Ectodermal cell (in vitro differentiated cells): ENCODE data around the gene PCDHGC5. TPM values are rescaled to one million over a fixed set of nuclear protein-coding genes. Genes with fewer than 3 reads are reported as not detected.
A peak's percentile ranks its signal among the peaks of the same experiment; 100 is the strongest.

Experiments
- H3K27ac ChIP-seq: 2 replicates; pipeline ENCODE4 v1.7.0; 2013; ENCODE audit warnings: mild to moderate bottlenecking, low read depth, low read length; ENCODE audit not compliant: insufficient read depth, poor library complexity, severe bottlenecking
- H3K27me3 ChIP-seq: 2 replicates; pipeline ENCODE4 v1.7.0; 2013; ENCODE audit warnings: mild to moderate bottlenecking, low read length; ENCODE audit not compliant: insufficient read depth, control insufficient read depth, poor library complexity, severe bottlenecking
- H3K36me3 ChIP-seq: one replicate; pipeline ENCODE4 v1.7.0; 2013; ENCODE audit warnings: low read length; ENCODE audit not compliant: control insufficient read depth, insufficient read depth
- H3K4me1 ChIP-seq: one replicate; pipeline ENCODE4 v1.7.0; 2013; ENCODE audit warnings: low read length; ENCODE audit not compliant: control insufficient read depth, insufficient read depth
- H3K4me3 ChIP-seq: 2 replicates; pipeline ENCODE4 v1.7.0; 2013; ENCODE audit warnings: low read depth, low read length, control low read depth; ENCODE audit not compliant: insufficient read depth
- H3K9me3 ChIP-seq: 2 replicates; pipeline ENCODE4 v1.7.0; 2013; ENCODE audit warnings: mild to moderate bottlenecking, low read length, moderate library complexity; ENCODE audit not compliant: control insufficient read depth
- WGBS, 2 experiments: methylation state at CpG; one replicate each; pipeline ENCODE4 v1.1.7; 2013; ENCODE audit warnings: missing lambda C conversion rate in 2 of 2; 5-methylcytosine and 5-hydroxymethylcytosine counted together
- polyA plus RNA-seq, 4 experiments: library from polyadenylated mRNA; stranded (reverse); fragments of 50-300 nt; gene quantifications; one replicate each; pipeline ENCODE4 v1.2.3, GENCODE V29; 2013

The PCDHGC5 gene
- polyA plus RNA-seq (2013, experiment 1 of 4), result 2.1 TPM
- 2.1 TPM for polyA plus RNA-seq (2013, experiment 2 of 4)
- 1.5 TPM for polyA plus RNA-seq (2013, experiment 3 of 4)
- 2.0 TPM for polyA plus RNA-seq (2013, experiment 4 of 4)

DNA sequence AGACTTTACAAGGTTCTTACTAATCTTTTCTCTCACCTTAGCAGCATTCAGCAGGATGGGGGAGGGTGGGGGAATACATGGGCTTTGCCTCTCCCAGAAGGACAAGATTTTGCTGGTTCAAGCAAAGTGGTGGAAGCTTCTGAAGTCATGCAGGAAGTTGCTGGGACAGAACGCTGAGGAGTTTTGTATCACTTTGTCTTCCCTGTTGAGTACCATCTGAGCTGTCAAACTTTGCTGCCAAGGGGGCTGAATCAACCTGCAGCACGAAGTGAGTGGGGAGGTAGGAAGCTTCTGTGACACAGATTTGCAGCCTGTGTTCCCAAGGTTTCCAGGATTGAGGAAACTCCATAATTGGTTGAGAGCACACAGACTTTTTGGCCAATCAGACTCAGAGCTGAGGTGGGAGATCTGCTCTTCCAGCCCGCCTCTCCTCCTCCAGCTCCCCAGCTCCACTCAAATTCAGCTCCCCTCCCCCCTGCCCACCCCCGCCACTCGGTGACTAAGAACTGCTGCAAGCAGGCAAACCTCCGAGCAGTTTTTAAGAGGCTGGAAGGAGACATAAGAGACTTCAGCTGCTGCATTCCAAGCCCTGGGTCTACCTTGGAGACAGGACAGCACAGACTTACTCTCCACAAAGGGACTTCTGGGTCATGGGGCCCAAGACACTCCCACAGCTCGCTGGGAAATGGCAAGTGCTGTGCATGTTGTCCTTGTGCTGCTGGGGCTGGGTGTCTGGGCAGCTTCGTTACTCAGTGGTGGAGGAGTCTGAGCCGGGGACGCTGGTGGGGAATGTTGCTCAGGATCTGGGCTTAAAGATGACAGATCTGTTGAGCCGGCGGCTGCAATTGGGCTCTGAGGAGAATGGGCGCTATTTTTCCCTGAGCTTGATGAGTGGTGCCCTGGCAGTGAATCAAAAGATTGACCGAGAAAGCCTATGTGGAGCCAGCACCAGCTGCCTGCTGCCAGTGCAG is at the start of gene PCDHGC5:
TSS of gene PCDHGC5 (plus strand) at position 491 of the 971 bp plus-strand sequence. CDS start at position 651, 160 bp downstream.
- no peaks in the 10 kb centered on the region for H3K27me3 ChIP-seq
- peaks cover 32% of the 10 kb centered on the region for H3K4me1 ChIP-seq
- 77 to 78% methylated on average over 12 to 14 of the region's 14 CpGs for WGBS, 2 experiments
- H3K4me3 ChIP-seq, result no peak within 1 kb of the TSS
- H3K36me3 ChIP-seq, result peaks cover 43% of the 10 kb centered on the region
- no peak within 1 kb of the TSS for H3K27ac ChIP-seq
- no peaks in the 10 kb centered on the region for H3K9me3 ChIP-seq

GRCh38 chr5:141439411-141440141 is 49.3 kb upstream of the PCDHGC5 start:
- Histone ChIP-seq H3K4me3 (no peak overlapping the region), H3K27ac (no peak overlapping the region), H3K4me1 (no peaks in the 10 kb centered on the region), H3K36me3 (peaks cover 4% of the 10 kb centered on the region), H3K9me3 (peaks cover 2% of the 10 kb centered on the region), H3K27me3 (no peaks in the 10 kb centered on the region)
- WGBS, 2 experiments, result 87 to 90% methylated on average over 10 of the region's 10 CpGs

DNA sequence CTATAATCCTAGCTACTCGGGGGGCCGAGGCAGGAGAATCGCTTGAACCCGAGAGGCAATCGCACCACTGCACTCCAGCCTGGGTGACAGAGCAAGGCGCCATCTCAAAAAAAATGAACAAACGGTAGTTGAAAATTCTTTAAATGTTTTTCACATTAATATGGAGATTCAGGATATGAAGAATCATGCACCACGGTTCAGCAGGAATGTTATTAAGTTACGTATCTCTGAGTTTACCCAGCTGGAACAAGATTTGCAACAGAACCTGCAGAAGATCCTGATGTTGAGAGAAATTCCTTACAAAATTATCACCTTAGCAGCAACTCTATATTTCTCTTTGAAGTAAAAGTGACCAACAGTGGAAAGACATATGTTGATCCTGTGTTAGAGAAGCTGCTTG is 48.5 kb upstream of the PCDHGC5 start:
- no peak overlapping the region for H3K4me3 ChIP-seq
- H3K27me3 ChIP-seq, result no peaks in the 10 kb centered on the region
- H3K4me1 ChIP-seq, result no peaks in the 10 kb centered on the region
- no peak overlapping the region for H3K27ac ChIP-seq
- peaks cover under 1% of the 10 kb centered on the region for H3K9me3 ChIP-seq
- H3K36me3 ChIP-seq, result peaks cover 4% of the 10 kb centered on the region
- WGBS, 2 experiments, result 93% methylated on average over 9 of the region's 9 CpGs

GRCh38 chr5:141441571-141442170 is 47.2 kb upstream of the PCDHGC5 start:
- no peak overlapping the region for H3K27ac ChIP-seq
- WGBS, 2 experiments, result 96 to 97% methylated on average over 50 of the region's 50 CpGs
- H3K9me3 ChIP-seq, result no peaks in the 10 kb centered on the region
- no peak overlapping the region for H3K4me3 ChIP-seq
- H3K36me3 ChIP-seq, result peaks cover 4% of the 10 kb centered on the region
- H3K27me3 ChIP-seq, result no peaks in the 10 kb centered on the region
- no peaks in the 10 kb centered on the region for H3K4me1 ChIP-seq

DNA sequence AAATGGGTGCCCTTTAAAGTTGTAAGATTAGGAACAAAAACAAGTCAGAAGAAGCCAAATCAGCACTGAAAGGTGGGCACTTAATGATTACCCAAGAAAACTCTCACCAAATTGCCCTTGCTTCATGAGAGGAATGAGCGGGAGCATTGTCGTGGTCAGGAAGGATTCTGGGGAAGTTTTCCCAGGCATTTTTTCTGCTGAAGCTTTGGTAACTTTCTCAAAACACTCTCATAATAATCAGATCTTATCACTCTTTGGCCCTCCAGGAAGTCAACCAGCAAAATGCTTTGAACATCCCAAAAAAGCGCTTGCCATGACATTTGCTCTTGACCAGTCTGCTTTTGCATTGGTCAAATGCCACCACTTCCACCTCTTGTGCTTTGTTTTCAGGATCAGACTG is 23.5 kb upstream of the PCDHGC5 start:
- H3K36me3 ChIP-seq, result no peaks in the 10 kb centered on the region
- no peak overlapping the region for H3K27ac ChIP-seq
- no peak overlapping the region for H3K4me3 ChIP-seq
- 95 to 96% methylated on average over 3 of the region's 3 CpGs for WGBS, 2 experiments
- H3K9me3 ChIP-seq, result no peaks in the 10 kb centered on the region
- no peaks in the 10 kb centered on the region for H3K4me1 ChIP-seq
- H3K27me3 ChIP-seq, result no peaks in the 10 kb centered on the region

- peaks cover 3% of the 10 kb centered on the region for H3K4me1 ChIP-seq
- H3K27ac ChIP-seq, result no peak within 1 kb of the TSS
- peak within 1 kb of the TSS; percentile 55 for H3K4me3 ChIP-seq
- no peaks in the 10 kb centered on the region for H3K9me3 ChIP-seq
- H3K27me3 ChIP-seq, result no peaks in the 10 kb centered on the region
- H3K36me3 ChIP-seq, result no peaks in the 10 kb centered on the region
- 9% methylated on average over 28 of the region's 28 CpGs for WGBS, 2 experiments
Measured at GRCh38 chr5:141475625-141476131, 13.2 kb upstream of the PCDHGC5 start, which contains the start of gene PCDHGC3. Gene PCDHGC3, plus strand, starts transcription at chr5:141475966. Its CDS starts 151 bp downstream, at chr5:141476117.

GRCh38 chr5:141476132-141476911 is 12.6 kb upstream of the PCDHGC5 start:
- Histone ChIP-seq H3K36me3 (no peaks in the 10 kb centered on the region), H3K9me3 (no peaks in the 10 kb centered on the region), H3K4me1 (peaks cover 3% of the 10 kb centered on the region), H3K4me3 (peak overlapping the region; percentile 55), H3K27me3 (no peaks in the 10 kb centered on the region), H3K27ac (no peak overlapping the region)
- WGBS, 2 experiments, result 25 to 27% methylated on average over 58 of the region's 58 CpGs

DNA sequence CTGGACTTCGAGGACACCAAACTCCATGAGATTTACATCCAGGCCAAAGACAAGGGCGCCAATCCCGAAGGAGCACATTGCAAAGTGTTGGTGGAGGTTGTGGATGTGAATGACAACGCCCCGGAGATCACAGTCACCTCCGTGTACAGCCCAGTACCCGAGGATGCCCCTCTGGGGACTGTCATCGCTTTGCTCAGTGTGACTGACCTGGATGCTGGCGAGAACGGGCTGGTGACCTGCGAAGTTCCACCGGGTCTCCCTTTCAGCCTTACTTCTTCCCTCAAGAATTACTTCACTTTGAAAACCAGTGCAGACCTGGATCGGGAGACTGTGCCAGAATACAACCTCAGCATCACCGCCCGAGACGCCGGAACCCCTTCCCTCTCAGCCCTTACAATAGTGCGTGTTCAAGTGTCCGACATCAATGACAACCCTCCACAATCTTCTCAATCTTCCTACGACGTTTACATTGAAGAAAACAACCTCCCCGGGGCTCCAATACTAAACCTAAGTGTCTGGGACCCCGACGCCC is 11.8 kb upstream of the PCDHGC5 start:
- H3K36me3 ChIP-seq, result no peaks in the 10 kb centered on the region
- H3K4me1 ChIP-seq, result peaks cover 3% of the 10 kb centered on the region
- peak overlapping the region; percentile 55 for H3K4me3 ChIP-seq
- 94 to 96% methylated on average over 24 of the region's 24 CpGs for WGBS, 2 experiments
- no peak overlapping the region for H3K27ac ChIP-seq
- H3K9me3 ChIP-seq, result no peaks in the 10 kb centered on the region
- no peaks in the 10 kb centered on the region for H3K27me3 ChIP-seq

DNA sequence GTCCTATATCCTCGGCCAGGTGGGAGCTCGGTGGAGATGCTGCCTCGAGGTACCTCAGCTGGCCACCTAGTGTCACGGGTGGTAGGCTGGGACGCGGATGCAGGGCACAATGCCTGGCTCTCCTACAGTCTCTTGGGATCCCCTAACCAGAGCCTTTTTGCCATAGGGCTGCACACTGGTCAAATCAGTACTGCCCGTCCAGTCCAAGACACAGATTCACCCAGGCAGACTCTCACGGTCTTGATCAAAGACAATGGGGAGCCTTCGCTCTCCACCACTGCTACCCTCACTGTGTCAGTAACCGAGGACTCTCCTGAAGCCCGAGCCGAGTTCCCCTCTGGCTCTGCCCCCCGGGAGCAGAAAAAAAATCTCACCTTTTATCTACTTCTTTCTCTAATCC is 11.1 kb upstream of the PCDHGC5 start:
- 90 to 94% methylated on average over 13 of the region's 13 CpGs for WGBS, 2 experiments
- peaks cover 3% of the 10 kb centered on the region for H3K4me1 ChIP-seq
- no peak overlapping the region for H3K27ac ChIP-seq
- H3K4me3 ChIP-seq, result no peak overlapping the region
- H3K36me3 ChIP-seq, result no peaks in the 10 kb centered on the region
- H3K27me3 ChIP-seq, result no peaks in the 10 kb centered on the region
- no peaks in the 10 kb centered on the region for H3K9me3 ChIP-seq
